Peyer's patch (tissue), 4 donors: ENCODE results near the gene KRTDAP. TPM values are rescaled to one million over a fixed set of nuclear protein-coding genes. Genes with fewer than 3 reads are reported as not detected.

Experiments used
- DNase-seq, 3 donors: peaks; one replicate each; pipeline ENCODE4 v3.0.0-alpha.2; 2017 to 2019
- H3K27ac ChIP-seq, 4 donors: fragments of 200-600 bp; sonication (generic); one replicate each; pipeline ENCODE4 v1.5.1; 2016 to 2019
- H3K27me3 ChIP-seq, 2 donors: fragments of 200-600 bp; sonication (generic); one replicate each; pipeline ENCODE4 v1.5.1; 2019
- H3K36me3 ChIP-seq, 3 donors: fragments of 200-600 bp; sonication (generic); one replicate each; pipeline ENCODE4 v1.5.1; 2016 to 2019
- H3K4me1 ChIP-seq, 4 donors: fragments of 200-600 bp; sonication (generic); one replicate each; pipeline ENCODE4 v1.5.1; 2016 to 2019
- H3K4me3 ChIP-seq, 4 donors: fragments of 200-600 bp; sonication (generic); 1 replicate in 3 of 4; 2 replicates in 1 of 4; pipeline ENCODE4 v1.5.1; 2016 to 2019; ENCODE audit warnings: mild to moderate bottlenecking in 1 of 4
- H3K9me3 ChIP-seq, 4 donors: fragments of 200-600 bp; sonication (generic); one replicate each; pipeline ENCODE4 v1.5.1; 2016 to 2019; ENCODE audit warnings: mild to moderate bottlenecking in 1 of 4
- POLR2A ChIP-seq, 2 donors: fragments of 450-650 bp; IDR thresholded peaks; one replicate each; pipeline ENCODE4 v1.5.1; 2017; ENCODE audit warnings: antibody characterized with exemption in 2 of 2, mild to moderate bottlenecking in 2 of 2, moderate library complexity in 2 of 2
- total RNA-seq, 4 donors: library from RNA; depleted of rRNA; stranded (reverse); fragments of >200 nt; gene quantifications; one replicate each; pipeline ENCODE4 v1.1.0, GENCODE V29; 2016
- TF ChIP-seq, protein P1 (sequence below), 6 experiments: fragments of 450-650 bp in 4 of 6; fragments of 200-600 bp in 2 of 6; sonication (generic) in 1 of 6; IDR thresholded peaks; one replicate each; pipeline ENCODE4 v1.5.1; 2017 to 2019; ENCODE audit warnings: antibody characterized with exemption in 6 of 6, mild to moderate bottlenecking in 3 of 6, moderate library complexity in 1 of 6

Gene KRTDAP
- total RNA-seq, 4 donors from 2014 or later, result not detected

DNA sequence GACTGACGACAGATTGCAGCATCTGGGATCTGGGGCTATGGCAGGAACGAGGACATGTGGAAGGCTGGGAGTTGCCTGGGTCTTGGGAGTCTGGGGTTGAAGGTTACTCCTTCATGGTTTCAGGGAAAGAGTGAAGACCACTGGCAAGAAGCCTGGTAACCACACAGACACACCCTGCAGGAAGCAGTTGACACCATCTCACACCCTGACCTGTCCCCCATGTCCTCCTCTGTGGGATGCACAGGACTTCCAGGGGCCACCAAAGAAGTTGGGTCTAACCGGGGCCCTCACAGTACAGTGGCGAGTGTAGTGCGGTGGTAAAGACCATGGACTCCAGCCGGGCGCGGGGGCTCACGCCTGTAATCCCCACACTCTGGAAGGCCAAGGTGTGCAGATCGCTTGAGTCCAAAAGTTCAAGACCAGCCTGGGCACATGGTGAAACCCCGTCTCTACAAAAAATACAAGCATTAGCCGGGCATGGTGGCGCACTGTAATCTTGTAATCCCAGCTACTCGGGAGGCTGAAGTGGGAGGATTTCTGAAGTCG is 52.8 kb downstream of the KRTDAP start:
- H3K27me3 ChIP-seq, result no peaks in the 10 kb centered on the region
- H3K36me3 ChIP-seq, result no peaks in the 10 kb centered on the region
- H3K4me3 ChIP-seq, result no peak overlapping the region
- TF ChIP-seq, protein P1, sequence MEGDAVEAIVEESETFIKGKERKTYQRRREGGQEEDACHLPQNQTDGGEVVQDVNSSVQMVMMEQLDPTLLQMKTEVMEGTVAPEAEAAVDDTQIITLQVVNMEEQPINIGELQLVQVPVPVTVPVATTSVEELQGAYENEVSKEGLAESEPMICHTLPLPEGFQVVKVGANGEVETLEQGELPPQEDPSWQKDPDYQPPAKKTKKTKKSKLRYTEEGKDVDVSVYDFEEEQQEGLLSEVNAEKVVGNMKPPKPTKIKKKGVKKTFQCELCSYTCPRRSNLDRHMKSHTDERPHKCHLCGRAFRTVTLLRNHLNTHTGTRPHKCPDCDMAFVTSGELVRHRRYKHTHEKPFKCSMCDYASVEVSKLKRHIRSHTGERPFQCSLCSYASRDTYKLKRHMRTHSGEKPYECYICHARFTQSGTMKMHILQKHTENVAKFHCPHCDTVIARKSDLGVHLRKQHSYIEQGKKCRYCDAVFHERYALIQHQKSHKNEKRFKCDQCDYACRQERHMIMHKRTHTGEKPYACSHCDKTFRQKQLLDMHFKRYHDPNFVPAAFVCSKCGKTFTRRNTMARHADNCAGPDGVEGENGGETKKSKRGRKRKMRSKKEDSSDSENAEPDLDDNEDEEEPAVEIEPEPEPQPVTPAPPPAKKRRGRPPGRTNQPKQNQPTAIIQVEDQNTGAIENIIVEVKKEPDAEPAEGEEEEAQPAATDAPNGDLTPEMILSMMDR (IDR thresholded peaks at IDR 0.05), result no peak
- no peak for TF ChIP-seq POLR2A (IDR thresholded peaks at IDR 0.05)
- H3K4me1 ChIP-seq, result peaks cover 6 to 24% (median 9%) of the 10 kb centered on the region in 4 donors
- H3K27ac ChIP-seq, result peak overlapping the region in 3 of 4 donors; percentile 15 to 92 (median 78)
- peak in 1 of 3 donors; percentile 73 for DNase-seq
- H3K9me3 ChIP-seq, result no peaks in the 10 kb centered on the region

Other genes starting within 250 kb of the KRTDAP start
- 100 to 1,000 TPM in 3 of 4 donors, 10 to 100 TPM in 1; 28.9 to 214 (median 188) TPM for gene LSR, start 241.5 kb downstream of the KRTDAP start, total RNA-seq
- 100 to 1,000 TPM; 112 to 201 (median 142) TPM for gene USF2, start 221.5 kb downstream of the KRTDAP start, total RNA-seq
- gene HAMP, start 207.9 kb downstream of the KRTDAP start, total RNA-seq, result not detected
- 1 to 10 TPM in 1 of 4 donors, not detected in 3; 3.8 TPM for gene MAG, start 198.3 kb downstream of the KRTDAP start, total RNA-seq
- gene CD22, start 161.3 kb downstream of the KRTDAP start, total RNA-seq, result 100 to 1,000 TPM in 1 of 4 donors, 10 to 100 TPM in 2, not detected in 1; 10.9 to 207 (median 15.7) TPM
- gene FFAR1, start 142.6 kb downstream of the KRTDAP start, total RNA-seq, result 1 to 10 TPM in 1 of 4 donors, under 1 TPM in 1, not detected in 2; 0.66 to 1.6 TPM
- 1 to 10 TPM in 1 of 4 donors, not detected in 3; 1.1 TPM for gene FFAR3, start 132.0 kb downstream of the KRTDAP start, total RNA-seq
- under 1 TPM in 1 of 4 donors, not detected in 3; 0.70 TPM for gene GPR42, start 119.4 kb downstream of the KRTDAP start, total RNA-seq
- gene FFAR2, start 42.2 kb downstream of the KRTDAP start, total RNA-seq, result 1 to 10 TPM in 2 of 4 donors, under 1 TPM in 1, not detected in 1; 0.80 to 1.8 (median 1.0) TPM
- gene DMKN, start 23.2 kb upstream of the KRTDAP start, total RNA-seq, result 10 to 100 TPM in 2 of 4 donors, 1 to 10 TPM in 1, not detected in 1; 1.9 to 29.7 (median 10.7) TPM
- gene SBSN, start 37.8 kb upstream of the KRTDAP start, total RNA-seq, result 1 to 10 TPM in 1 of 4 donors, not detected in 3; 1.0 TPM
- under 1 TPM in 1 of 4 donors, not detected in 3; 0.54 TPM for gene GAPDHS, start 43.0 kb upstream of the KRTDAP start, total RNA-seq
- 10 to 100 TPM; 34.9 to 59.4 (median 50.9) TPM for gene TMEM147, start 55.2 kb upstream of the KRTDAP start, total RNA-seq
- not detected for gene ATP4A, start 73.2 kb upstream of the KRTDAP start, total RNA-seq
- not detected for gene PMIS2, start 95.7 kb upstream of the KRTDAP start, total RNA-seq
- 10 to 100 TPM in 2 of 4 donors, 1 to 10 TPM in 2; 2.8 to 42.9 (median 8.3) TPM for gene HAUS5, start 122.3 kb upstream of the KRTDAP start, total RNA-seq
- 10 to 100 TPM; 57.3 to 64.4 (median 63.1) TPM for gene RBM42, start 138.6 kb upstream of the KRTDAP start, total RNA-seq
- gene ETV2, start 151.3 kb upstream of the KRTDAP start, total RNA-seq, result 1 to 10 TPM in 2 of 4 donors, not detected in 2; 1.6 to 1.8 TPM
- 100 to 1,000 TPM; 462 to 930 (median 787) TPM for gene COX6B1, start 157.9 kb upstream of the KRTDAP start, total RNA-seq
- not detected for gene UPK1A, start 176.1 kb upstream of the KRTDAP start, total RNA-seq
- gene ZBTB32, start 214.1 kb upstream of the KRTDAP start, total RNA-seq, result 1 to 10 TPM in 1 of 4 donors, not detected in 3; 2.5 TPM
- 10 to 100 TPM; 27.8 to 62.6 (median 41.9) TPM for gene KMT2B, start 227.5 kb upstream of the KRTDAP start, total RNA-seq